GM19023 (cell line): Measurements from ENCODE around the gene PRDM15.

Experiments
- ATAC-seq: cut with Tn5 transposase; IDR thresholded peaks from one replicate; pipeline ENCODE4 v1.9.1; 2021; ENCODE audit warnings: mild to moderate bottlenecking, moderate library complexity; ENCODE audit not compliant: unreplicated experiment

Gene PRDM15

DNA sequence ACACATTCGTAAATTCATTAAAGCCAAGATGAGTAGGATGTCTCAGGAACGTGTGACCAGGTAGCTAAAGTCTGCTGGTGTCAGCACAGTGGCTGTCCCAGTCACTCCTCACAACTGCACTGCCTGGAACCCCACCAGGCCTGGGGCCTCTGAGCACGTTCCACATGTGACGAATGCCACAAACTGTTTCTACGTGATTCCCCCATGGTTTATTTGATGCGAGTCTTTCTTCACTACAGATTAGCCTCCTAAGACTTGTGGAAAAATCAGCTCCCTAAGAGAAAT, 33.2 kb downstream of the PRDM15 start:
- ATAC-seq = no peak

DNA sequence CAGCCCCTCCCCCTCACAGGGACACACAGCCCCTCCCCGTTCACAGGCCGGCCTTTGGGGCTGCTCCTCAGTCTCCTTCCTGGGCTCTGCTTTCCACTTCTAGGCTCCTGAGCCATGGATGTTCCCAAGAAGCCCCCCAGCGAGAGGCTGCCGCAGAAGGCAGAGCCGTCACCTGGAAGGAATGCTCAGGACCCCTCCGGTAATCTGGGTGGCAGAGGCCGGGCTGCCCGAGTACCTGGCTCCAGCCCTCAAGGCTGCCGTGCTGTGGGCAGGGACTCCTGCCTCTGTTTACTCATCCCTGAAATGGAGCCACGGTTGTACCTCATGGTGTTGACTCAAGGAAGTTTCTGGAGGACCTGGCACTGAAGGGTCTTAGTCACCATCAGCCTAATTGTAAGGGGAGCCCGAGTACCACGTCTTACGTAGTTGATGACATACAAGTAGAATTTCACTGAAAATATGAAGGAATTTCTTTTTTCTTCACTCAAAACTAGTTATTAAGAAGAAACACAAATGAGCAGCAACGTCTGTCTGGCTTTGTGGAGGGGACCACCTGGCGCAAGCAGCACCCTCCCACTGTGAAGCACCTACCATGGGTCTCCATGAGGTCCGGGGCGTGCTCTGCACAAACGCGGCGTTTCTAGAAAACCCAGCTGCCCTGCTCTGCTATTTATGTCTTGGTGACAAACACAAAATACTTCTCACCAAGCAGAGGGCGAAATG, 33.7 kb downstream of the PRDM15 start:
- no peak for ATAC-seq

DNA sequence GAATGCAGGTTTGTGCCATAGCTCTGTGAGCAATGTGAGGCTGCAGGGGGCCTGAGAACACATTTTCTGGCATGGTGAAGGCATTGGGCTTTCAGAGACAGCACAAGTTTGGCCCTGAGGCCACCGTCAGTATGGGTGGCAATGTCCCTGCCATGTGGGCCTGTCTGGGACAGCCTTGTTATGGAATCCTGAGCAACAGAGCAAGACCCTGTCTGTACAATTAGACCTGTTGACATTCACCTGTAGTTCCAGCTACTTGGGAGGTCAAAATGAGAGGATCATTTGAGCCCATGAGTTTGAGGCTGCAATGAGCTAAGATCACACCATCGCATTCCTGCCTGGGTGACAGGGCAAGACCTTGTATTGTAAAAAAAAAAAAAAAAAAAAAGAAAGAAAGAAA, 35.6 kb downstream of the PRDM15 start:
- no peak for ATAC-seq

DNA sequence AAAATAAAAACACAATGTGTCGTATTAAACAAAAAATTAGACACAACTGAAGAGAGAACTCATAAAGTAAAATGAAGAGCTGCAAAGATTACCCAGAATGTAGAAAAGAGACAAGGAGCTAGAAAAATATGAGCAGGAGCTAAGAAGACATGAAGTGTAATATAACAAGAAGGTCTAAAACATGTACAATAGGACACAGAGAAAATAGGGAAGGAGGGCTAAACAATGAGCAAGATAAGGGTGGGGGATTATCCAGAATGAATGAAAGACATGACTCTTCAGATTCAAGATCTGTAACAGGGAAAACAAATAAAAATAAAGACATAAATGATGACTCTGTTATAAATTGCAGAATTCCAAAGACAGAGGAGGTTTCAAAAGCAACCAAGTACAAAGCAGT, 38.3 kb downstream of the PRDM15 start:
- ATAC-seq = no peak

DNA sequence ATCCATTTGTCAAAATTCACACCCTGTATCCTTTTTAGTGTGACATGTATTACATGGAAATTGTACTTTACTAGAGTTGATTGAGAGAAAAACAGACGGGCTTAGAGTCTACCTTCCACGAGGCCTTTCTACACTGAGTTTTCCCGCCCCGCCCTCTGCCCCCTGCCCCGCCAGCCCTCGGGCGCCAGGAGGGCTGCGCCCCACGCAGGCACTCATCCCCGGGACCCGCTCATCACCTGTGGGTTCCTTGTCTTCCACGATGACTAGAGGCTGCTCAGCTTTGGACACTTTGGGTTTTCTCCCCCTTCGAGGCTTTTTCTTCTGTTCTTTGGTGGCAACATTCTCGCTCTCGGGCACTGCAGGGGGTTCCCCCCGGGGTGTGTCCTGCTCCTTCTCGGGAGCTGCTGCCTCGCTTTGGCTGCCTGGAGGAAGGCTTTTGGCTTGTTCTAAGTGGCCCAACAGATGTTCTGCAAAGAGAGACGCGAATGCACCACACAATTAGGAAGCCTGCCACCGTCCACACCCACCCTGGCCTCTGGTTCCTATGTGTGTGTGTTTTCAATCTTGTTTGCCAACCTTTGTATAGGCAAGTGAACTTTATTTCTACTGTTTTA, 39.6 kb downstream of the PRDM15 start:
- no peak for ATAC-seq

DNA sequence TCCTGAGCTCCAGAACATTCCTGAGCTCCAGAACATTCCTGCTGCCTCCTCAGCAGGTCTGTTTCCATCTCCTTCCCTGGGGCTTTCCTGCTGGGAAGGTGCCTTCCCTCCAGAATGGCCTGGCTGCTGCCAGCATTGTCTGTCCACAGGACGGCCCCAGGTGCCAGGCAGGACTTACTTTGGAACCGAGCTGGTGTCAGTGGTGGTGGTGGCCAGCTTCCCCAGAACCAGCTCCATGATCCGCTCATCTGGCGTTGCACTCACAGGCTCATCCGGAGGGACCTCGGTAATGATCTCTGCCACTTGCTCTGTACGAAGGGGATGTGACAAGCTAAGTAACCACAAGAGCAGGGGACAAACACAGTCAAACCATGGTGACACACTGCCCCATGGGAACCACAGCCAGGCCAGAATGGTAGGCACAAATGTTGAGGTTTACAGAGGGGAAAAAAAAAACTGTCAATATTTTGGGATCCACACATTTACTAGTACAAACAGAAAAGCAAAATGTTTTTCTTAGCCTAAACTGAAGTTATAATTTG, 41.3 kb downstream of the PRDM15 start:
- ATAC-seq = no peak

DNA sequence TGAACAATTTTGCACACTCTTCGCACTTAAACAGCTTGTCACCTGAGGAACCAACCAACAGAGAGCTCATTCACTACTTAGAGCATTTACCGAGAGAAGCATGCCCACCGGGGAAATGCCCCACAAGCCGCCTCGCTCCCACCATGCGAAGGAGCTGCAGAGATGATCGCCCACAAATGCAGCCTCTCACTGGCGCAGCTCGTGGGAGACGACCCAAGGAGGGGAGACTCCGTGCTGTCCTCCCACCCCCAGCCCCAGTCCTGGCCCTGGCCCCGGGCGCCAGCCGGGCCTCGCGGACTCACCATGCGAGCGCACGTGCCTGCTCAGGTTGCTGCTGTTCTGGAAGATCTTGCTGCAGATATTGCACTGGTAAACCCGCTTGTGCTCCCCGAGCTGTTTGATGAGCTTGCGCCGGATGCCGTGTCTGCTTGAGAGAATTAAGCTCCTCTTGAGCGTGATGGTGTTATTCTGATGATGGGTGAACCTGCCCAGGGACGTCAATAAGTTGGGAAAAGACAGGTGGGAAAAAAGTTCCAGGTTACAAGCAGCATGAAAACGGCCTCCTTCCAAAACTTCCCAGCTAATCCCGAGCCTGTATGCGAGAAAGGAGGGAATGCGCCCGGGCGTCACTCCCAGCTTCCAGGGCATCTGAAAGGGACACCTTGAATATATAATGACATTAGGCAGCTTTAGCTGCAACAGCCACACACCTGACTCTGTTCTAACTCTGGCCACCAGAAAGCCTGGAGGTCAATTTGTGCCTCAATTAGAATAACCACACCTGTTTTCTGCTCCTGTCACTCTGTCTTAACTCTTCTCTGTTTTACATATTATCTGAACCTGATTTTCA, 42.8 kb downstream of the PRDM15 start:
- ATAC-seq = no peak

DNA sequence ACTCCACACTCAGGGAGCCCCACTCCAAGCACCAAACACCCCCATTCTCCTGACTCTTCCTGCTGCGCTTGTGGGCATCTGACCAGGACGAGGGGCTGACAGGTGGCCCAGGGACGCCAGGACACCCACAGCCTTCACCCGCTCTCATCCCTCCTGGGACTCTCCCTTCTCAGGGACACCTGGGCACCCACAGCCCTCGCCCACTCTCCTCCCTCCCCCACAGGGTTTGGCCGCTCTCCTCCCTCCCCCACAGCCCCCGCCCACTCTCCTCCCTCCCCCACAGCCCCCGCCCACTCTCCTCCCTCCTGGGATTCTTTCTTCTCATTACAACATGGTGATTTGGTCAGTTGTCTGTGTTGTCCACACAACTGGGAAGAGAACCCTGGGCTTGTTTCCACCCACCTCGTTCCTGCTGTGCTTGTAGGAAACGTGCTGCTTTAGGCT, 43.4 kb downstream of the PRDM15 start:
- no peak for ATAC-seq

DNA sequence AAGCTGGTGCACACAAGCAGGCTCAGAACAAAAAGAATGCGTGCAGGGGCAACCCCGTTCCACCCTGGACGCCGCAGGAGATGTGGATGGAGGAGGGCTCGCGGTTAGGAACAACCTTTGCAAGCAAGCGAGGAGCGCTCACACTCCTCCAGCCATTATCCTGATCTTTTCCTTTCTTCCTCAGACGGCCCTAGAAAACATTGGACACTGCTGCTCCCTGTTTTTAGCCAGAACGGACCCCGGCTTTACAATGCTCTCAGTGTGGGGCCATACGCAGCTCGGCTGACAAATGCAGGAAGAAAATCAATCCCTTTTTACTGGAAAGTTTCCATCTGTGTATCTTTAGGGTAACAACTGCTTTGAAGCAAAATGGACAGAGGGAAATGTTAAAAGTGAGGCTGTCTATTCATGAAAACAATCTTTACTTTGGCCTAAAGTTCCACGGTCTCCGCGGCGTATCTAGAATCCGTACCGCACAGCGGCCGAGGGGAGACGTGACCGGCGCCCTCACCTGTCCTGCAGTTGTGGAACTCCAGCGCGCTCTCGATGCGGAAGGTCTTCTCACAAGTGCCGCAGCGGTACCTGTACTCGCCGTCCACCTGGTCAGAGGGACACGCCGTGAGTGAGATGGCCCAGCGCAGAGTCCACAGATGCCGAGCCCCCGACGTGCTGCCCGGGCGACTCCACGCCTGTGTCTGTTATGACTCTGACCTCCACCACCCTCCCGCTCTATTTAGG, 44.0 kb downstream of the PRDM15 start:
- ATAC-seq = no peak

DNA sequence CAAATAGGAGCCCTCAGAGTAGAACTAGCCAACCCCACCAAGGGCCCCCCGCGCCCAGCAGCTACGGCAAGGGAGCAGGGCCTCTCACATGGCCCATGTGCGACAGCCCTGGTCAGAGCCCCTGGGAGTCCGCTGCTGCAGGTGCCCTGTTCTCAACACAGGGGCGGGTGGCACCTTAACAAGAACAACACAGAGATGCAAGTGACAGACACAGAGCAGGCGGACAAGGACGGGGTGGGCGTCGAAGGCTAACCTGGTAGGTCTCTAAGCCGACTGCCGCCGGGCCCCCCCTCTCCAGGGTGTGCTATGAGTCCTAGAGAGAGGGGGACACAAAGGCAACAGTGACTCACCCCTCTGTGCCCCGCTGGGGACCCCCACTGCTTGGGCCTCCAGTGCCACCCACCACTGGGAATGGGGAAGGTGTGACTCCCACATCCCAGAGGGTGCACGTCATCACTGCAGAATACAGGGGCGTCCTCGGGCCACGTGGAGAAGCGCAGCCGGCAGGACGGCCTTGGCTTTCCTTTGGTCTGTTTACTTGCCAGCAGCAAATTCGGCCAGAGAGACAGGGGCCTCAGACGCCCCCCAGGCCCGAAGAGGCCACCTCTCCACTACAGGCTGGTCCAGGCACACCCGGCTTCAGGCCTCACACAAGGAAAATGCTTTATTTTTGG, 44.8 kb downstream of the PRDM15 start:
- no peak for ATAC-seq

DNA sequence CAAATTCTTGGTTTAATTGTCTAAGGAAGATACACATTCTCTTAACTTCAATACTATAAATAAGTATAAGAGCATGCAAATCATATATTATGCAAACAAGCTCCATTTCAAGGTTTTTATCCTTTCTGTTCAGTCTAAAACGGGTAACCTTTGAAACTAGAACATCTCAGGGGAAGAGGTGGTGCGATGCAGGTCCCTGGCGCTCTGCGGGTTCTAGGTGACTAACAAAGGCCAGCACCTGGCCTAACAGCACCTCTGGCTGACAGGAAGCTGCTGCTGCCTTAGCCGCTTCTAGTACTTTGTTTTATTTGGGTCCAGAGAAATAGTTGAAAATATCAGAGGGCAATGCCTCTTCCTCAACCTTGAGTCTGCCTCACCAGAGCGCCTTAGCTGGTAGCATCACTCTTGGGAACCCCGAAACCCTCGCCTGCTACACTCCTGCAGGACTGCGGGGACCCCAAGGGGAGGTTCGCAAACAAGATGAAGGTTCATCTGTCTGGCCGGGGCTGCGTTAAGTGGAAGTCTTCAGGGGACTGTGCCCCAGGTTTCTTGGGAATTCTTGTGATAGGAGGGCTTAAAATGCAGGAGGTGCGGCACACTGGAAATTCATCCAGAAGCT, 45.5 kb downstream of the PRDM15 start:
- peak; percentile 67 for ATAC-seq

DNA sequence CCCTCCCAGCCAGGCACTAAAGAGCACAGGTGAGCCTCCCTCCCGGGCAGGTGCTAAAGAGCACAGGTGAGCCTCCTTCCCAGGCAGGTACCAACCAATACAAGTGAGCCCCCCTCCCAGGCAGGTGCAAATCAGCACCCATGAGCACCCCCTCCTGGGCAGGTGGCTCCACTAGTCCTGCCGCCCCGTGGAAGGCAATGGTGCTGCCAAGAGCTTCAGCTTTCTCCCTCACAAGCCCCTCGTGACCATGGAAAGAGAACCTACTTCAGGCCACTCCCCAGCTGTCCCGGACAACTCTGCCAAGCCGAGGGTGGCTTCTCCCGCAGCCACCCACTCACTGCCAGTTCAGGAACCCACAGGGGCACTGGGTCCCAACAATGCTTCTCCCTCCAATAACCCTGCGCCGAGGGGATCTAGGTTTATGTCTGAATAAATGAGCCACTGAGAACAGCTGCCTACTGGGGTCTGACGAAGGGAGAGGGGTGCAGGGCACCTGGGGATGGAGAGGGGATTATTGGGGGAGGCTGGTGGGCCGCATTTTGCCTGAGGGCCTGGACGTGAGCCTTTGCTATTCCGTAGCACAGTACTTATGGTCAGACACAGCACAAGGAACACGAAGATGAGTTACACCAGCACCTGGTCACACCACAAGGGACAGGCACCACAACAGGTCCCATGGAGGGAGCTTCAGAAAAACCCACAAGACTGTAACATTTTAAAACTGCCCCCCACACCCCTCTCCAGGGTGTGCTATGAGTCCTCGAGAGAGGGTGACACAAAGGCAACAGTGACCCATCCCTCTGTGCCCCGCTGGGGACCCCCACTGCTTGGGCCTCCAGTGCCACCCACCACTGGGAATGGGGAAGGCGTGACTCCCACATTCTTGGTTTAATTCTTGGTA, 46.3 kb downstream of the PRDM15 start:
- ATAC-seq = peak; percentile 66

DNA sequence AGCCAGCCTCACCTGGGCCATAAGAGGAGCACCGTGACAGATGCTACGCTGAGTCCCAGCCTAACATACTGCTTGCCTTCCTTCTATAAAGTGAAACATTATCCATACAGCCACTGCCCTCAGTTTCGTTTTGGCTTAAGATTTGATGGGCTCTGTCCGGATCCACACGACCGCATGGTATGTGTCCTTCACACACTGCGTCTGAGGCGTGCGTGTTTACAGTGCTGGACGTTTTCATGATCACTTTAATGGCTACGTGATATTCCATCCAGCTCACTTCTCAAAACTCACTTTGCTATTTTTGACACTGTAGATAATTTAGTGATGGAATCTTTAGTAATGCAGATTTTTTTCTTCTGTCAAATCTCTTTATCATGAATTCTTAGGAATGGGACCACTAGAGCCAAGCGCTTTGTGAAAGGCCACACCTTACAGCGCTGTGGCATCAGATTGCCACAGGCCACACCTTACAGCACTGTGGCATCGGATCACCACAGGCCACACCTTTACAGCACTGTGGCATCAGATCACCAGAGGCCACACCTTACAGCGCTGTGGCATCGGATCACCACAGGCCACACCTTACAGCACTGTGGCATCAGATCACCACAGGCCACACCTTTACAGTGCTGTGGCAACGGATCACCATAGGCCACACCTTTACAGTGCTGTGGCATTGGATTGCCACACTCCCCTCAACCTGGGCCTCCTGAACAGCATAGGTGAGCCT, 47.1 kb downstream of the PRDM15 start:
- no peak for ATAC-seq

DNA sequence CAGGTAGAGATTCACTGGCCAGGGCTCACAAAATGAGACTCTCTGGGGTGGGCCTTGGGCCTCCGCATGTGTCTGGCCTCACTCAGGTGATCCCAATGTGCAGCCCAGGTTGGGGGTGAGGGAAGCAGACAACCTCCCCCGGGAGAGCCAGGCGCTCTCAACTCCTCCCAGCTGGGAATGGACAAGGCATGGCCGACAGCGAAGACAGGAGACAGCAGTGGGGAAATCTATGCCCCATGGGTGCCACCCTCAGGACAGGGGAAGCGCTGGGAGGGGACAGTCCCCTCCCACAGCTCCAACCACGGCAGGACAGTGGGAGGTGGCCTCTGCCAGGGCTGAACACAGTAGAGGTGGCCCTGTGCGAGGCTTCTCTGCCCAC, 47.7 kb downstream of the PRDM15 start:
- no peak for ATAC-seq

DNA sequence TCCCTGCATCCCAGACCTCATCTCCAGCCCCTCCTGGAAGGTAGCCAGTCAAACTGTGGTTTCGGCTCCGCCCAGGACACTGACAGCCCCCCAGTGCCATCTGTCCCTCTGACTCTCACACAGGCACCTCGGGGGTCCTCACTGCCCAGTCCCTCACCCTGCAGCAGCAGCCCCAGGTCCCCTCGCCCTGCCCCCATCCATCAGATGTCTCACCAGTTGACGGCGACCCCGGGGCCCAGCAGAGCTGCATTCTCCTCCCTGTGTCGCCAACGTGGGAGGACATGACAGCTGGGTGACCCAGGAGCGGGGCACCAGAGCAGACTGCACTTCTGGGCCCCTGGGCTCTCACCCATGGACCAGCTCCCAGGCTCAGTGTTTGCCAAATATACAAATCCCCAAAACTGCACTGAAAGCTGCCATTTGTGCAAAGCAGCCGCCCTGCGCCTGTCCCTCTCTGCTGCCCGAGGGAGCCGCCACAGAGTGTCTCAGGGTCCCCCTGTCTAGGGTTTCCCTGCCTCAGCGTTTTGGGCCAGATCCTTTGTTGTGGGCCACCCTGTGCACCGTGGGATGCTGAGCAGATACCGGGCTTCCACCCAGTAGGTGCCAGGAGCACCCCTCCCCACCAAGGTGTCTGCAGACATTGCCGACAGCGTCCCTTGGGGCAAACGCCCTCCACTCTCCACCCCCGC, 48.2 kb downstream of the PRDM15 start:
- no peak for ATAC-seq

DNA sequence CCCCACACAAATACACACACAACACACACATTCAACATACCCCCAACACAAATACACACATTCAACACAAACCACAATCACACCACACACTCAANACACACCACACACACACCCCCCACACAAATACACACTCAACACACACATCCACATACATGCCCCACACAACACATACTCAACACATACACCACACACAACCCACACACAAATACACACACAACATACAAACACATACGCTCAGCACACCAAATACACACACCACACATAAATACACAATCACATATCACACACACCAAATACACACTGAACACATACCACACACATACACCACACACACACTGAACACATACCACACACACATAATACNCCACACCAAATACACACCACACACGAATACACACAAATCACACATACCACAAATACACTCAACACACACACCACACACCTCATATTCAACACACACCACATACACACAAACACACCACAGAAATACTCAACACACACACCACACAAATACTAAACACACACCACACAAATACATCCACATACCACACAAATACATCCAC, 48.9 kb downstream of the PRDM15 start:
- ATAC-seq = no peak

DNA sequence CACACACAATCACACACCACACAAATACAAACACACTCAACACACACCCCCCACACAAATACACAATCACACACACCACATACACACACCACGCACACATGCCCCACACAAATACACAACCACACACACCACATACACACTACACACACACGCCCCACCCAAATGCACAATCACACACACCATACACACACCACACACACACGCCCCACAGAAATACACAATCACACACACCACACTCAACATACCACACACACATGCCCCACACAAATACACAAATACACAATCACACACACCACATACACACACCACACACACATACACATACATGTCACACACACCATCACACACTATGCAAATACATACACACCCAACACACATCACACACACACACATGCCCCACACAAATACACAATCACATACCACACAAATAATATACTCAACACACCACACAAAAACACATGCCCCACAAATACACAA, 50.2 kb downstream of the PRDM15 start:
- ATAC-seq = no peak
